ENCODE results near the gene SLC30A2.

DNA sequence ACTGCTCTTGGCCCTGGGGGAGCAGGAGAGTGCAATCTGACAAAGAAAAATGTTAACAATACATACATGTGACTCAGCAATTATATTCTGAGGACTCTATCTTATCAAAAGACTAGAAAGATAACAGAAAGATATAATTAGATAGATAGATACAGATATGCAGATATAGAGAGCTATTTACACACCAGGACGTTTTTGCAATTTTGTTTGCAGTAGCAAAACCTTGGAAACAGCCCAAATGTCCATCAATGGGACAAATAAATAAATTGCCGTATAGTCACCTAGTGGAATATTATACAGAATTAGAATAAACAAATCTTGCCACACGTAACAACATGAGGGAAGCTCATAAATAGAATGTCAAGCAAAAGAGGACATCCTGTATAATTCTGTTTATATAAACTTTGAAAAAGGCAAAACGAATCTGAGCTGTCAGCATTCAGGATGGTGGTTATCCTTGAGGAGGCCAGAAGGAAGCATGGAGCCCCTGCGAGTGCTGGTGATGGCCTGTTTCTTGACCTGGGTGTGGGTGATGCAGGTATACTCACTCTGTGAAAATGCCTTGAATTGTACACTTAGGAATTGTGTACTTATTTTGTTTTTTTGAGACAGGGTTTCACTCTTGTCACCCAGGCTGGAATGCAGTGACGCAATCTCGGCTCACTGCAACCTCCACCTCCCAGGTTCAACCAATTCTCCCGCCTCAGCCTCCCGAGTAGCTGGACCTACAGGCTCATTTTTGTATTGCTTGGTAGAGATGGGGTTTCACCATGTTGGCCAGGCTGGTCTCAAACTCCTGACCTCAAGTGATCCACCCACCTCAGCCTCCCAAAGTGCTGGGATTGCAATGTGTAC lies 34.3 kb upstream of the SLC30A2 start:
- TF ChIP-seq, protein P1, sequence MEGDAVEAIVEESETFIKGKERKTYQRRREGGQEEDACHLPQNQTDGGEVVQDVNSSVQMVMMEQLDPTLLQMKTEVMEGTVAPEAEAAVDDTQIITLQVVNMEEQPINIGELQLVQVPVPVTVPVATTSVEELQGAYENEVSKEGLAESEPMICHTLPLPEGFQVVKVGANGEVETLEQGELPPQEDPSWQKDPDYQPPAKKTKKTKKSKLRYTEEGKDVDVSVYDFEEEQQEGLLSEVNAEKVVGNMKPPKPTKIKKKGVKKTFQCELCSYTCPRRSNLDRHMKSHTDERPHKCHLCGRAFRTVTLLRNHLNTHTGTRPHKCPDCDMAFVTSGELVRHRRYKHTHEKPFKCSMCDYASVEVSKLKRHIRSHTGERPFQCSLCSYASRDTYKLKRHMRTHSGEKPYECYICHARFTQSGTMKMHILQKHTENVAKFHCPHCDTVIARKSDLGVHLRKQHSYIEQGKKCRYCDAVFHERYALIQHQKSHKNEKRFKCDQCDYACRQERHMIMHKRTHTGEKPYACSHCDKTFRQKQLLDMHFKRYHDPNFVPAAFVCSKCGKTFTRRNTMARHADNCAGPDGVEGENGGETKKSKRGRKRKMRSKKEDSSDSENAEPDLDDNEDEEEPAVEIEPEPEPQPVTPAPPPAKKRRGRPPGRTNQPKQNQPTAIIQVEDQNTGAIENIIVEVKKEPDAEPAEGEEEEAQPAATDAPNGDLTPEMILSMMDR (IDR thresholded peaks at IDR 0.05; ENCODE audit: low read length): no peak
- TF ChIP-seq EZH2 (IDR thresholded peaks at IDR 0.05; ENCODE audit: borderline replicate concordance, low read length): no peak

Data from OCI-LY1 (cell line).